Bronchial epithelial cell (primary cell): Measurements from ENCODE around the gene KANK4. TPM values are rescaled to one million over a fixed set of nuclear protein-coding genes. Genes with fewer than 3 reads are reported as not detected.

ENCODE experiments used
- DNase-seq: peaks from one replicate; pipeline ENCODE4 v3.0.0-alpha.2; 2010; ENCODE audit warnings: low read depth
- FAIRE-seq: peaks from 2 replicates; lab custom pipeline; 2011; peaks lifted over from hg19 to GRCh38; lab: Jason Lieb, UNC
- H3K27me3 ChIP-seq: 2 replicates; pipeline ENCODE4 v1.5.1; 2011; ENCODE audit warnings: low read length; ENCODE audit not compliant: control insufficient read depth, insufficient read depth
- H3K36me3 ChIP-seq: 2 replicates; pipeline ENCODE4 v1.5.1; 2011; ENCODE audit warnings: low read length; ENCODE audit not compliant: control insufficient read depth, insufficient read depth
- H3K4me3 ChIP-seq: 2 replicates; pipeline ENCODE4 v1.5.1; 2011; ENCODE audit warnings: mild to moderate bottlenecking, low read depth, low read length, control low read depth
- total RNA-seq: library from RNA; depleted of rRNA; stranded (reverse); fragments of >200 nt; gene quantifications from 2 replicates; pipeline ENCODE4 v1.2.1, GENCODE V29; 2014
- TF ChIP-seq, protein P1 (sequence below): IDR thresholded peaks from 2 replicates; pipeline ENCODE4 v1.5.1; 2011; ENCODE audit warnings: mild to moderate bottlenecking, moderate library complexity, low read length, control low read depth, inconsistent platforms; ENCODE audit not compliant: insufficient read depth, severe bottlenecking

Gene KANK4
- total RNA-seq, 1 donor from 2014 or later, result 0.26 TPM

DNA sequence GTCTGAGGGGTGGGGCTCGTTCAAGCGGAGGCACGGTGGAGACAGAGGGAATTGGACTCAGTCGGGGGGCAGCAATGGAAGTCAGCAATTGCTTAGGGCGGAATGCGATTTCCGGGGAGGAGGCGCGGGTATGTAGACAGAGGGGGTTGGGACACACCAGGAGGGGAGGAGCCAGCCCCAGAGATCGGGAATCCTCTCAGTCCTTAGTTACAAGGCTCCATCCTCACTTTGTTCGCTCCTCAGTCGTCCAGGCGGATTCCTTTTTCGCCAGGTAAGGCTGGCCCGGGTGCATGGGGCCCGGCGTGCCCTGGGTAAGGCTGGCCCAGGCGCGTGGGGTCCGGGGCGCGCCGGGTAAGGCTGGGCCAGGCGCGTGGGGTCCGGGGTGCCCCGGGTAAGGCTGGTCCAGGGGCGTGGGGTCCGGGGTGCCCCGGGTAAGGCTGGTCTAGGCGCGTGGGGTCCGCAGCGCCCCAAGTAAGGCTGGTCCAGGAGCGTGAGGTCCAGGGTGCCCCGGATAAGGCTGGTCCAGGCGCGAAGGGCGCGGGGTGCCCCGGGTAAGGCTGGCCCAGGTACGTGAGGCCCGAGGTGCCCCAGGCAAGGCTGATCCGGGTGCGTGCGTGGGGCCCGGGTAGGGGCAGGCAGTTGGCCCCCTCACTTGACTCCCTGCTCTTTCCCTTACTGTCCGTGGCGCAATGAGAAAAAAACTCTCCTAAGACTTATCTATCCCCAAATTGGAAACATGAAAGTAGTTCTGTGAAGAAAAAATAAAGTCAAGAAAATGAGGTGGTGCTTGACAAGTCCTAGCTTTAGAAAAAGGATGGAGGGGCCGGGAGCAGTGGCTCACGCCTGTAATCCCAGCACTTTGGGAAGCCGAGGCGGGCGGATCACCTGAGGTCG lies 124.3 kb downstream of the KANK4 start, which contains the start of gene L1TD1:
L1TD1 (plus strand) TSS at position 199 of the 894 bp plus-strand sequence. CDS start 11,780 bp downstream, outside the sequence.
- no peak for DNase-seq
- Histone ChIP-seq H3K27me3 (peaks cover 3% of the 10 kb centered on the region), H3K36me3 (no peaks in the 10 kb centered on the region), H3K4me3 (no peak within 1 kb of the TSS)
- TF ChIP-seq, protein P1, sequence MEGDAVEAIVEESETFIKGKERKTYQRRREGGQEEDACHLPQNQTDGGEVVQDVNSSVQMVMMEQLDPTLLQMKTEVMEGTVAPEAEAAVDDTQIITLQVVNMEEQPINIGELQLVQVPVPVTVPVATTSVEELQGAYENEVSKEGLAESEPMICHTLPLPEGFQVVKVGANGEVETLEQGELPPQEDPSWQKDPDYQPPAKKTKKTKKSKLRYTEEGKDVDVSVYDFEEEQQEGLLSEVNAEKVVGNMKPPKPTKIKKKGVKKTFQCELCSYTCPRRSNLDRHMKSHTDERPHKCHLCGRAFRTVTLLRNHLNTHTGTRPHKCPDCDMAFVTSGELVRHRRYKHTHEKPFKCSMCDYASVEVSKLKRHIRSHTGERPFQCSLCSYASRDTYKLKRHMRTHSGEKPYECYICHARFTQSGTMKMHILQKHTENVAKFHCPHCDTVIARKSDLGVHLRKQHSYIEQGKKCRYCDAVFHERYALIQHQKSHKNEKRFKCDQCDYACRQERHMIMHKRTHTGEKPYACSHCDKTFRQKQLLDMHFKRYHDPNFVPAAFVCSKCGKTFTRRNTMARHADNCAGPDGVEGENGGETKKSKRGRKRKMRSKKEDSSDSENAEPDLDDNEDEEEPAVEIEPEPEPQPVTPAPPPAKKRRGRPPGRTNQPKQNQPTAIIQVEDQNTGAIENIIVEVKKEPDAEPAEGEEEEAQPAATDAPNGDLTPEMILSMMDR, result no peak
- FAIRE-seq, result no peak

DNA sequence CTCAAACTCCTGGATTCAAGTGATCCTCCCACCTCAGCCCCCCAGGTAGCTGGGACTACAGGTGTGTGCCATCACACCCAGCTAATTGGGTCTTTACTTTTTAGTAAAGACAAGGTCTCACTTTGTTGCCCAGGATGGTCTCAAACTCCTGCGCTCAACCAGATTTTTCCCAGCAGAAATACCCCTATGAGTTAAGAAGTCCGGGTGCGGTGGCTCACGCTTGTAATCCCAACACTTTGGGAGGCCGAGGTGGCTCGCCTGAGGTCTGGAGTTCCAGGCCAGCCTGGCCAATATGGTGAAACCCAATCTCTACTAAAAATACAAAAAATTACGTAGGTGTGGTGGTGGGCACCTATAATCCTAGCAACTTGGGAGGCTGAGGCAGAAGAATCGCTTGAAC lies 131.1 kb downstream of the KANK4 start:
- Histone ChIP-seq H3K36me3 (no peaks in the 10 kb centered on the region), H3K4me3 (no peak overlapping the region), H3K27me3 (no peaks in the 10 kb centered on the region)
- FAIRE-seq (no peak), DNase-seq (no peak)
- TF ChIP-seq, protein P1, result no peak

DNA sequence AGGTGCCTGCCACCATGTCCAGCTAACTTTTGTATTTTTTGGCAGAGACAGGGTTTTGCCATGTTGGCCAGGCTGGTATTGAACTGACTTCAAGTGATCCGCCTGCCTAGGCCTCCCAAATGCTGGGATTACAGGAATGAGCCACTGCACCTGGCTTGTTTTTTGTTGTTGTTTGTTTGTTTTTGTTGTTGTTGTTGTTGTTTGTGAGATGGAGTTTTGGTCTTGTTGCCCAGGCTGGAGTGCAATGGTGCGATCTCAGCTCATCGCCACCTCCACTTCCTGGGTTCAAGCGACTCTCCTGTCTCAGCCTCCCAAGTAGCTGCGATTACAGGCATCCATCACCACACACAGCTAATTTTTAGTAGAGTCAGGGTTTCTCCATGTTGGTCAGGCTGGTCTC lies 131.7 kb downstream of the KANK4 start:
- DNase-seq (no peak), FAIRE-seq (no peak)
- H3K27me3 ChIP-seq, result no peaks in the 10 kb centered on the region
- TF ChIP-seq, protein P1, result no peak
- H3K4me3 ChIP-seq, result no peak overlapping the region
- H3K36me3 ChIP-seq, result no peaks in the 10 kb centered on the region

Other genes starting within 250 kb of the KANK4 start
- gene L1TD1, start 124.6 kb downstream of the KANK4 start, total RNA-seq, result under 0.01 and 0.13 TPM in 2 replicates
- 23.7 and 25.3 TPM in 2 replicates for gene USP1, start 117.6 kb upstream of the KANK4 start, total RNA-seq